H1 (cell line): ENCODE results near the gene RAB36. TPM values are rescaled to one million over a fixed set of nuclear protein-coding genes. Genes with fewer than 3 reads are reported as not detected.

Experiments used
- CTCF ChIA-PET: fragments of 300-600 bp; sonication (Branson Sonifier 250); formaldehyde crosslinking; loops from one replicate; lab custom pipeline; 2021; ENCODE audit not compliant: partially characterized antibody; lab: Charles Lee
- POLR2A ChIA-PET: fragments of 300-600 bp; sonication (Branson Sonifier 250); formaldehyde crosslinking; loops from one replicate; lab custom pipeline; 2021; ENCODE audit warnings: inconsistent platforms; ENCODE audit not compliant: partially characterized antibody; lab: Charles Lee
- DNase-seq, 2 experiments: peaks; one replicate each; pipeline versions ENCODE4 v3.0.0 to v3.0.0-alpha.2; 2010 to 2022; ENCODE audit warnings: low spot score in 2 of 2, low read depth in 1 of 2, mixed read lengths in 1 of 2
- FAIRE-seq: peaks from 2 replicates; lab custom pipeline; 2011; peaks lifted over from hg19 to GRCh38; lab: Jason Lieb, UNC
- H2AFZ ChIP-seq: 2 replicates; pipeline ENCODE4 v1.8.1; 2012; ENCODE audit warnings: low read length, inconsistent platforms
- H2AK5ac ChIP-seq: 2 replicates; pipeline ENCODE4 v1.6.1; 2013; ENCODE audit warnings: low read depth, low read length
- H2BK120ac ChIP-seq: replicated peaks from 2 replicates; pipeline ENCODE3; 2013; ENCODE audit warnings: low read depth, low read length, inconsistent platforms
- H2BK12ac ChIP-seq: 2 replicates; pipeline ENCODE4 v1.6.1; 2013; ENCODE audit warnings: low read depth, low read length
- H2BK15ac ChIP-seq: 2 replicates; pipeline ENCODE4 v1.6.1; 2013; ENCODE audit warnings: low read length
- H2BK20ac ChIP-seq: 2 replicates; pipeline ENCODE4 v1.6.1; 2013; ENCODE audit warnings: low read length
- H2BK5ac ChIP-seq: 2 replicates; pipeline ENCODE4 v1.6.1; 2013; ENCODE audit warnings: low read depth, low read length
- H3K14ac ChIP-seq: 2 replicates; pipeline ENCODE4 v1.6.1; 2013; ENCODE audit warnings: inconsistent platforms; ENCODE audit not compliant: insufficient read length
- H3K18ac ChIP-seq: 2 replicates; pipeline ENCODE4 v1.6.1; 2013; ENCODE audit warnings: low read length; ENCODE audit errors: extremely low read depth
- H3K23ac ChIP-seq: 2 replicates; pipeline ENCODE4 v1.6.1; 2013; ENCODE audit warnings: inconsistent platforms; ENCODE audit not compliant: insufficient read length
- H3K23me2 ChIP-seq: 2 replicates; pipeline ENCODE4 v1.6.1; 2013; ENCODE audit warnings: low read depth, low read length
- H3K27ac ChIP-seq: 2 replicates; pipeline ENCODE4 v1.6.1; 2011; ENCODE audit warnings: low read depth, low read length, inconsistent platforms
- H3K27me3 ChIP-seq, 4 experiments: replicated peaks in 1 of 4; 1 replicate in 1 of 4; 2 replicates in 3 of 4; pipeline versions ENCODE4 v1.6.1 to v1.8.1; 2011 to 2013; ENCODE audit warnings: low read length in 3 of 4, mild to moderate bottlenecking in 3 of 4, inconsistent platforms in 2 of 4, mixed read lengths in 2 of 4, moderate library complexity in 1 of 4; ENCODE audit not compliant: control insufficient read depth in 3 of 4, insufficient read depth in 3 of 4; ENCODE audit errors: extremely low read depth in 1 of 4
- H3K36me3 ChIP-seq, 4 experiments: 2 replicates each; pipeline versions ENCODE4 v1.6.1 to v1.8.1; 2011 to 2013; ENCODE audit warnings: mild to moderate bottlenecking in 4 of 4, low read length in 3 of 4, moderate library complexity in 2 of 4, control low read depth in 1 of 4, inconsistent platforms in 1 of 4; ENCODE audit not compliant: insufficient read depth in 4 of 4, control insufficient read depth in 2 of 4
- H3K4ac ChIP-seq: replicated peaks from 2 replicates; pipeline ENCODE3; 2013; ENCODE audit warnings: low read length, low read depth, mixed read lengths, inconsistent platforms; ENCODE audit not compliant: insufficient read length
- H3K4me1 ChIP-seq, 4 experiments: replicated peaks in 1 of 4; 1 replicate in 1 of 4; 2 replicates in 3 of 4; pipeline versions ENCODE4 v1.6.1 to v1.8.1; 2011 to 2013; ENCODE audit warnings: low read length in 3 of 4, inconsistent platforms in 2 of 4, mixed read lengths in 1 of 4; ENCODE audit not compliant: insufficient read depth in 4 of 4, control insufficient read depth in 3 of 4
- H3K4me2 ChIP-seq, 2 experiments: 2 replicates each; pipeline versions ENCODE4 v1.6.1 to v1.8.1; 2011 to 2013; ENCODE audit warnings: low read depth in 2 of 2, low read length in 2 of 2, control low read depth in 1 of 2, inconsistent platforms in 1 of 2, mild to moderate bottlenecking in 1 of 2; ENCODE audit not compliant: insufficient read depth in 1 of 2
- H3K4me3 ChIP-seq, 4 experiments: fragments of 200-600, 300-600 bp in 1 of 4; sonication (generic), shearing (Covaris generic), sonication (Bioruptor Twin) in 1 of 4; 2 replicates each; pipeline versions ENCODE4 v1.5.1 to v1.8.1; 2011 to 2016; ENCODE audit warnings: low read length in 4 of 4, low read depth in 3 of 4, control low read depth in 2 of 4, inconsistent platforms in 2 of 4, mild to moderate bottlenecking in 2 of 4, mixed read lengths in 1 of 4, moderate library complexity in 1 of 4; ENCODE audit not compliant: insufficient read depth in 2 of 4; ENCODE audit errors: extremely low read depth in 1 of 4
- H3K56ac ChIP-seq: replicated peaks from 2 replicates; pipeline ENCODE3; 2013; ENCODE audit warnings: low read depth, mild to moderate bottlenecking, mixed read lengths, low read length, inconsistent platforms; ENCODE audit not compliant: insufficient read length
- H3K79me1 ChIP-seq: 2 replicates; pipeline ENCODE4 v1.6.1; 2013; ENCODE audit warnings: low read depth, low read length, control low read depth
- H3K79me2 ChIP-seq, 2 experiments: 2 replicates each; pipeline versions ENCODE4 v1.6.1 to v1.8.1; 2012 to 2013; ENCODE audit warnings: low read length in 2 of 2, mild to moderate bottlenecking in 2 of 2, inconsistent platforms in 1 of 2; ENCODE audit not compliant: insufficient read depth in 2 of 2, control insufficient read depth in 1 of 2
- H3K9ac ChIP-seq, 4 experiments: replicated peaks in 1 of 4; 1 replicate in 1 of 4; 2 replicates in 3 of 4; pipeline versions ENCODE4 v1.6.1 to v1.8.1; 2011 to 2013; ENCODE audit warnings: low read depth in 3 of 4, low read length in 3 of 4, control low read depth in 2 of 4, mild to moderate bottlenecking in 2 of 4, moderate library complexity in 2 of 4, inconsistent platforms in 1 of 4; ENCODE audit errors: extremely low read depth in 1 of 4
- H3K9me3 ChIP-seq, 2 experiments: 2 replicates each; pipeline versions ENCODE4 v1.6.1 to v1.8.1; 2012 to 2013; ENCODE audit warnings: mild to moderate bottlenecking in 2 of 2, moderate library complexity in 2 of 2, control low read depth in 1 of 2, inconsistent platforms in 1 of 2, low read depth in 1 of 2, low read length in 1 of 2, mixed read lengths in 1 of 2; ENCODE audit not compliant: insufficient read depth in 2 of 2
- H4K20me1 ChIP-seq, 2 experiments: replicated peaks in 1 of 2; 2 replicates each; pipeline versions ENCODE3 to v1.8.1; 2011 to 2013; ENCODE audit warnings: inconsistent platforms in 2 of 2, low read length in 2 of 2, mild to moderate bottlenecking in 1 of 2; ENCODE audit not compliant: insufficient read depth in 2 of 2, control insufficient read depth in 1 of 2
- H4K5ac ChIP-seq: 2 replicates; pipeline ENCODE4 v1.6.1; 2013; ENCODE audit warnings: low read length, low read depth, mixed read lengths, inconsistent platforms; ENCODE audit not compliant: insufficient read length
- H4K8ac ChIP-seq: 2 replicates; pipeline ENCODE4 v1.8.0; 2013; ENCODE audit warnings: mild to moderate bottlenecking, moderate library complexity, low read length, inconsistent platforms; ENCODE audit not compliant: insufficient read depth; ENCODE audit errors: extremely low read depth
- H4K91ac ChIP-seq: replicated peaks from 2 replicates; pipeline ENCODE3; 2013; ENCODE audit warnings: low read length, mixed read lengths, inconsistent platforms; ENCODE audit not compliant: insufficient read length
- CEBPB ChIP-seq: IDR thresholded peaks from 2 replicates; pipeline ENCODE4 v1.6.1; 2012; ENCODE audit warnings: low read depth, low read length
- EGR1 ChIP-seq: IDR thresholded peaks from 2 replicates; pipeline ENCODE4 v1.6.1; 2011; ENCODE audit warnings: low read depth, low read length, borderline replicate concordance
- HDAC2 ChIP-seq, 2 experiments: fragments of 300-600 bp in 1 of 2; sonication (generic) in 1 of 2; IDR thresholded peaks; 2 replicates each; pipeline ENCODE4 v1.6.1; 2011 to 2012; ENCODE audit warnings: low read depth in 2 of 2, low read length in 2 of 2, mild to moderate bottlenecking in 2 of 2, moderate library complexity in 2 of 2, borderline replicate concordance in 1 of 2, inconsistent platforms in 1 of 2
- SP1 ChIP-seq: IDR thresholded peaks from 2 replicates; pipeline ENCODE4 v1.6.1; 2011; ENCODE audit warnings: low read depth, low read length
- WGBS, 2 experiments: shearing (Covaris generic) in 1 of 2; methylation state at CpG; one replicate each; pipeline versions ENCODE4 v1.1.6 to v1.1.7; 2013 to 2015; ENCODE audit warnings: low lambda C conversion rate in 2 of 2, mixed read lengths in 2 of 2, inconsistent platforms in 1 of 2, low coverage in 1 of 2, missing lambda C conversion rate in 1 of 2; ENCODE audit not compliant: insufficient replicate concordance in 2 of 2, insufficient coverage in 1 of 2, insufficient read length in 1 of 2; ENCODE audit errors: extremely low coverage in 1 of 2, missing lambda C conversion rate in 1 of 2; 5-methylcytosine and 5-hydroxymethylcytosine counted together
- long read RNA-seq, 2 experiments: library from RNA in 1 of 2; library from capped mRNA in 1 of 2; stranded (forward); transcript quantifications; one replicate each; pipeline ENCODE4 v2.0.0, GENCODE V29; 2021; ENCODE audit warnings: inconsistent platforms in 1 of 2
- polyA minus RNA-seq, 3 experiments: library from RNA; depleted of rRNA, polyadenylated mRNA; stranded (reverse); fragments of >200 nt; gene quantifications; 1 replicate in 2 of 3; 2 replicates in 1 of 3; pipeline ENCODE4 v1.2.3, GENCODE V29; 2011
- polyA plus RNA-seq, 7 experiments: library from polyadenylated mRNA; depleted of rRNA in 3 of 7; stranded (reverse) in 5 of 7; unstranded in 2 of 7; fragments of >200 nt in 5 of 7; fragments of 200-250 nt in 2 of 7; gene quantifications; 1 replicate in 5 of 7; 2 replicates in 1 of 7; 4 replicates in 1 of 7; pipeline versions ENCODE4 v1.2.1 to v1.2.3, GENCODE V29; 2011 to 2013; ENCODE audit warnings: missing spikeins in 2 of 7, mixed read lengths in 2 of 7
- total RNA-seq: library from RNA; stranded (reverse); fragmentation: NEBNext Ultra II Directional; extraction: Animal tissue kit (Norgen Biotek cat#: 25700); gene quantifications from 2 replicates; pipeline ENCODE4 v1.2.1, GENCODE V29; 2021
- TF ChIP-seq, protein P1 (sequence below): IDR thresholded peaks from 2 replicates; pipeline ENCODE4 v1.6.1; 2012; ENCODE audit warnings: inconsistent platforms

RAB36 gene, protein sequence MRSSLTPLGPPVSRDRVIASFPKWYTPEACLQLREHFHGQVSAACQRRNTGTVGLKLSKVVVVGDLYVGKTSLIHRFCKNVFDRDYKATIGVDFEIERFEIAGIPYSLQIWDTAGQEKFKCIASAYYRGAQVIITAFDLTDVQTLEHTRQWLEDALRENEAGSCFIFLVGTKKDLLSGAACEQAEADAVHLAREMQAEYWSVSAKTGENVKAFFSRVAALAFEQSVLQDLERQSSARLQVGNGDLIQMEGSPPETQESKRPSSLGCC
- total RNA-seq, result 1.0 and 1.1 TPM in 2 replicates
- 1.4 and 1.5 TPM in 2 replicates for polyA plus RNA-seq (2011; rRNA removed)
- polyA plus RNA-seq (2011; cell fraction: cytosol; rRNA removed), result 0.75 TPM
- 0.86 TPM for polyA plus RNA-seq (2011; cell fraction: nucleus; rRNA removed)
- polyA plus RNA-seq (2012, experiment 1 of 2), result 0.84 to 1.0 TPM (median 0.98 TPM) in 4 replicates
- 0.87 TPM for polyA plus RNA-seq (2012, experiment 2 of 2)
- 0.79 TPM for polyA plus RNA-seq (2013, experiment 1 of 2)
- polyA plus RNA-seq (2013, experiment 2 of 2), result 0.79 TPM
- 1.0 and 1.5 TPM in 2 replicates for polyA minus RNA-seq (2011; rRNA and poly(A)+ RNA removed)
- polyA minus RNA-seq (2011; cell fraction: cytosol; rRNA and poly(A)+ RNA removed), result 0.44 TPM
- 0.70 TPM for polyA minus RNA-seq (2011; cell fraction: nucleus; rRNA and poly(A)+ RNA removed)
- long read RNA-seq, experiment 1, partial matches to known transcripts, result 0 of 2 reads
- long read RNA-seq, experiment 1, other reads (novel, unspliced or antisense), result 2 of 2 reads
- long read RNA-seq, experiment 2, partial matches to known transcripts, result 0 of 1 reads
- long read RNA-seq, experiment 2, other reads (novel, unspliced or antisense), result 0 of 1 reads

- no peak within 1 kb of the TSS for H2AFZ ChIP-seq
- peaks cover 6% of the 10 kb centered on the region; the same call in 1 of the 2 replicates for H3K23me2 ChIP-seq
- no peak within 1 kb of the TSS for H3K23ac ChIP-seq
- peak within 1 kb of the TSS; percentile 90 for H4K8ac ChIP-seq
- H3K9me3 ChIP-seq, result no peaks in the 10 kb centered on the region
- no peak within 1 kb of the TSS for H3K14ac ChIP-seq
- H3K56ac ChIP-seq, result no peak within 1 kb of the TSS
- no peak within 1 kb of the TSS for H3K27ac ChIP-seq
- peak within 1 kb of the TSS in 1 of 4 experiments; percentile 20; a peak in 2 of 7 replicates for H3K9ac ChIP-seq
- peaks cover 0 to 14% (median 7%) of the 10 kb centered on the region in 4 experiments; a peak in 5 of 7 replicates for H3K27me3 ChIP-seq
- H3K79me2 ChIP-seq, result no peaks in the 10 kb centered on the region
- no peak within 1 kb of the TSS for H2BK120ac ChIP-seq
- no peak within 1 kb of the TSS; the same call in 1 of the 2 replicates for H3K18ac ChIP-seq
- peak within 1 kb of the TSS; percentile 56 to 92 for H3K4me2 ChIP-seq
- H3K4ac ChIP-seq, result no peak within 1 kb of the TSS
- H2BK12ac ChIP-seq, result no peak within 1 kb of the TSS
- no peak within 1 kb of the TSS for H2AK5ac ChIP-seq
- ChIA-PET CTCF (interaction anchor here (0.5 to 5.8 kb wide), 8 partner anchors 11 to 189 kb away, joined by 3 to 49 read pairs (median 3); no protein-coding TSS in a partner anchor), POLR2A (interaction anchor here (1.5 to 2.1 kb wide), 2 partner anchors 11 to 12 kb away, joined by 3 to 6 read pairs; no protein-coding TSS in a partner anchor)
- H2BK5ac ChIP-seq, result 0 out of 2 replicates have a peak within 1 kb of the TSS, but pooled peaks have one; percentile 54
- H4K91ac ChIP-seq, result no peak within 1 kb of the TSS
- WGBS, 2 experiments, result 9% methylated on average over 59 of the region's 62 CpGs; no CpG with 5 or more reads in 1 of the 2 experiments
- peaks cover 0 to 21% (median 9%) of the 10 kb centered on the region in 4 experiments; a peak in 5 of 7 replicates for H3K4me1 ChIP-seq
- H4K5ac ChIP-seq, result no peak within 1 kb of the TSS
- no peak within 1 kb of the TSS for H2BK15ac ChIP-seq
- FAIRE-seq (peak; percentile 45), DNase-seq (peak; percentile 96 to 98)
- no peaks in the 10 kb centered on the region for H3K79me1 ChIP-seq
- no peaks in the 10 kb centered on the region for H3K36me3 ChIP-seq
- H4K20me1 ChIP-seq, result no peaks in the 10 kb centered on the region
- H3K4me3 ChIP-seq, result peak within 1 kb of the TSS; percentile 33 to 65 (median 59)
- no peak within 1 kb of the TSS for H2BK20ac ChIP-seq
- peak; percentile 84; the same call in 1 of the 2 replicates for TF ChIP-seq EGR1
- peak; percentile 45; the same call in 1 of the 2 replicates for TF ChIP-seq SP1
- TF ChIP-seq, protein P1, sequence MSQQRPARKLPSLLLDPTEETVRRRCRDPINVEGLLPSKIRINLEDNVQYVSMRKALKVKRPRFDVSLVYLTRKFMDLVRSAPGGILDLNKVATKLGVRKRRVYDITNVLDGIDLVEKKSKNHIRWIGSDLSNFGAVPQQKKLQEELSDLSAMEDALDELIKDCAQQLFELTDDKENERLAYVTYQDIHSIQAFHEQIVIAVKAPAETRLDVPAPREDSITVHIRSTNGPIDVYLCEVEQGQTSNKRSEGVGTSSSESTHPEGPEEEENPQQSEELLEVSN, result peak; percentile 70
- TF ChIP-seq CEBPB, result no peak
- 0 out of 4 replicates have a peak, but pooled peaks of 1 of the 2 experiments have one; percentile 83 for TF ChIP-seq HDAC2 (IDR thresholded peaks at IDR 0.05; ENCODE audit: borderline replicate concordance in 1 of 2, low read depth in 2 of 2, low read length in 2 of 2)
Observed at GRCh38 chr22:23144932-23145877, at the start of gene RAB36. RAB36 (plus strand) TSS chr22:23145477; CDS start chr22:23146617, 1,140 bp downstream.
